GM18526 (cell line): ENCODE results near the gene DR1.

Experiments
- POLR2A ChIP-seq: IDR thresholded peaks from 3 replicates; pipeline ENCODE4 v1.6.1; 2011; ENCODE audit not compliant: insufficient read length; ENCODE audit errors: extremely low read depth

The DR1 gene

DNA sequence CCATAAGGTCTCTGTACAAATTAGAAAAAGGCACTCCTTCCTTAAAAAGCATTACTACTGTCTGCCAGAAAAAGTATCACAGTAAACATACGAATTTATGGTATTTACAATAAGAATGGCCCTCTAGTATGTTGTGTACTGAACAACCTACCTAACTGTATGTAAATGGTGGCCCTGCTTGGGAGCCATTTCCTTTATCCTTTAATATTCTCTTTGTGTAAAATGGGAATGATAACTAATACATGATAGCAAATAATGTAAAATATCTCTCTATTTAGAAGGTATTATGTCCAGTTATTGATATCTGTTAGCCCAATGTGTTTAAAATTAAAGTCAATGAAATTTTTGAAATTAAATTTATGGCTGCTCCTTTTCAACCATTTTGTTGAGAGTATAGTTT lies 5.2 kb downstream of the DR1 start:
- no peak for TF ChIP-seq POLR2A

DNA sequence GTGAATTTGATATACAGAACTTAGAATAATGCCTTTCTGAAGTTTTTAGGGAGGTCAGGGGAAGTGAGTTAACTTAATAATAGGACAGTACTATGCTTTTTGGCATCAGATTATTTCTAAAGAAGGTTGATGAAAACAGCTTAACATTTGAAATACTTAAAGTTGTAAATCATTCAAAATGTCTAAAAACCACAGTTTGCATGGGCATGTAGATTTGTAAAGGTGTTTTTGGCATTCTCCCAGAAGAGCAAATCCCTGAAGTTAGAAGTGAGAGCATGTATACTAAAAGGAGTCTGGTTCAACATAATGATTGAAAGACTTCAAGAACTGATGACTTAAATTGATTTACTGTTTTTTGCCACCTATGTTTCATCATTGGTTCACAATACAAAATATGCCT lies 6.7 kb downstream of the DR1 start:
- TF ChIP-seq POLR2A, result no peak

DNA sequence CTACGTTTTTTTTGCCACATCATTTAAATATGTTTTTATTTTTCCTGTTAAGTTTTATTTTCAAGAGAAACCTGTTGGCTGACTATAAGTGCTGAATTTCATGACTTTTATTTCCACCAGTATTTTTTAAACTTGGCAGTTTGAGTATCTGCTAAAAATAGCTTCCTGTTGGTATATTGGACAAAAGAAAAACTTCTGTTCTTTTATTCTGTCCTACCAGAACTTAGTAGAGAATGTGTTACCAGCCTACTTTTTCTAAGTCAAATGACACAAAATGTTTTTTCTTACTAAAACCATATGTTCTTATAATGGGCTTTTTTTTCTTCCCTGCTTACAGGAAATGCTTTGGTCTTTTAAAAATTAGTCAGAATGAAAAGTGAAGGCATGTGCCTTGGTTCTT lies 7.6 kb downstream of the DR1 start:
- no peak for TF ChIP-seq POLR2A

DNA sequence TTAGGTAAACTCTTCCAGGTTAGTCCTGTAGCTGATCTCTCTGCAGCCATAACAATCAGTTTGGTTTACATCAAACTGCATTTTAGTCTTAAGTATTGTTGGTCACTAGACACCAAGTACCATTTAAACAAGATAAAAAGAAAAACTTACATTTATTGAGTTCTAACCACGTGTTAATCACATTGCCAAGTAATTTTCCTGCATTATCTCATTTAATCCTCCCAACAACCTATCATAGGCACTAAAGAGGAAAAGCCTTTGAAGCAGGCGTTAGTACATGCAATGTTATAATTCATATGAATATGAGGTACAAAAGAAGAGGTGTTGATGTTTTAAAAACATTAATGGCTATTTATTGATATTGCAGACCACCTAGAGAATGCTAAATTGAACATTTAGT lies 9.0 kb downstream of the DR1 start:
- no peak for TF ChIP-seq POLR2A

DNA sequence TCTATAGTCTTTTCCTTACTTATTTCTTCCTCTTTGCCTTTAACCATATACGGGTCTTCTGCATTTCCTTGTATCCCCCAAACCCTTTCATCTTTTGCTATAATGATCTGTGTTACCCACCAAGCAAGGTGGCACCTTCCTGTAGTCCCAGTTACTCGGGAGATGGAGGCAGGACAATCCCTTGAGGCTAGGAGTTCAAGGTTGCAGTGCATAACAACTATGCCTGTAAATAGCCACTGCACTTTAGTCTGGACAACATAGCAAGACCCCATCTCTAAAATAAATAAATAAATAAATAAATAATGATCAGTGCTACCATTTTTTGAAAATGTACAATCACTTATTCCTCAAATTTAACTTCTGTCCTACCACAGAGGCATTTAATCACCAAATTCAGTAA lies 11.5 kb downstream of the DR1 start:
- TF ChIP-seq POLR2A, result no peak

DNA sequence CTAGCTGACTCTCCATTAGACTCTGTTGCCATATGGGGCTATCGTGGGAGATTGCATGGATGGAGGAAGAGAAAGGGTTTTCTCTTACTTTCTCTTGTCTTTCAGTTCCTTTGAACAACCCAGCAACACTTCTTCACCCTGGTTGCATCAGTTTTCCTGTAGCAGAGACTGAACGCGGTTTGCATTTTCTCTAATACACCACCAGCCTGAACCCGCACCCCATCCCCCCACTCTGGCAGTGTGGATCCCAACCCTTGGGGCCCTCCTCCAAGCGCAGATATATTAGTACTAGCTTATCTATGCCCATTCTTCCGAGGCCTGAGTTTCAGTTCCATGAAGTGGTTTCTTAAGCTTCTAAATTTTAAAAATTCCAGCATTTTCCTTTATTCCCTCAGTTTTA lies 12.6 kb downstream of the DR1 start:
- TF ChIP-seq POLR2A, result no peak

DNA sequence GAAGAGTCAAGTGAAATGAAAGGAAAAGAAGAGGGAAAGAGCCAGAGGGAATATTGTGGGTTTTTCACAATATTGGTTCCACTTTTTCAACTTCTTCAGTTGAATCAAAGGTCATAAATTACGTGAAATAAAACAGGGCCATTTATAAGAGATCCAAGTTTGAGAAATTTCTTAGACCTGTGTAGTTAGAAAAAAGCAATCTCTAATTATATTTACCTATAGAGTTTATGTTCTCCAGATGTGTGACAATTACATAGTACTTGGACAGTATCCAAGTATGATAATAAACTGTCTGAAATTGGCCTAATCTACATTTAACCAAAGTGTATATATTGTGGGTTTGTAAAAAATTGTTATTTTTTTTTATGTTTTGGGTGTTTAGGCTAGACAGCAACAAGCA lies 14.4 kb downstream of the DR1 start:
- TF ChIP-seq POLR2A, result no peak

DNA sequence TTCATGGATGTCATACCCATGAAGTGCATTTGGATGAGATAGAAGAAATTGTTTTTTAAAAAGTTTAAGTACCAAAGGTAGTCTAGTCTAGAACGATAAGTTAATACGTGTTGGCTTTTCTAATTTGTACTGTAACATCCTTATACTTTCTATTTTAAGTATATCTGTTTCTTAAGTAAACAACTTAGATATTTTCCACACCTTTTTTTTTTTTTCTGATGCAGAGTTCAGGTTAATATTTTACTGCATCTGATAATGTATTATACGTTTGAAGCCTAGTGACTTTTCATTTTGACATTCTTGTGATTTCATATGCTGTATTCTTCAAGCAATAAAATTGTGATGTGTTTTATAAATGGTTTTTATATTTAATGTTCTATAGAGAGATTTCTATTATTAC lies 16.5 kb downstream of the DR1 start:
- no peak for TF ChIP-seq POLR2A

DNA sequence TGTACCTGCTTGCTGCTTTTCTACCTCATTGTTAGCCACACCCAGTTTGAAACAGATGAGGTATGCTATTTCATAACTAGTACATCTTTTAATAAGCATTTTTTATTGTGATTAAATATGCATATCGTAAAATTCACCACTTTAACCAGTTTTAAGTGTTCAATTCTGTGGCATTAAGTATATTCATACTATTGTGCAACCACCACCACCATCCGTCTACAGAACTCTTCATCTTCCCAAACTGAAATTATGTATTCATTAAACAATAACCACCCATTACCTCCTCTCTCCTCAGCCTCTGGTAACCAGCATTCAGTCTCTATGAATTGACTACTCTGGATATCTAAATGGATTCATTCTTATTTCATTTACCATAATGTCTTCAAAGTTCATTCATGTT lies 20.1 kb downstream of the DR1 start:
- no peak for TF ChIP-seq POLR2A

DNA sequence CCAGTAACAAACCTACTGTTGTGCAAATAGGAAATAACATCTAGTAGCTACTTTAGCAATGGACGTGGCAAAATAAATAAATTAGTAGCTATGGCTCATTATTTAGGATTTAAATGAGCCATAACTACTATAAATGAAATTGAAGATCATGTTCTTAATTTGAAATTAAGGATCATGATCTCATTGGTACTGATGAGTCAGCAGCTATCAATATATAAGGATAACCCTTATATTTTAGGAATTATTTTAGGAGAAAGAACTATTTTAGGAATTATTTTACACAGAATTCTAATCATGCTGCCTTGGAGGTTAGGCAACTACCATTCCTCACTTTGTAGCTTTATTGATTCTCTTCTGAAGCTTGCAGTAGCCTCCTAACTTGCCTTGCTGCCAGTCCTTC lies 24.0 kb downstream of the DR1 start:
- TF ChIP-seq POLR2A, result no peak

DNA sequence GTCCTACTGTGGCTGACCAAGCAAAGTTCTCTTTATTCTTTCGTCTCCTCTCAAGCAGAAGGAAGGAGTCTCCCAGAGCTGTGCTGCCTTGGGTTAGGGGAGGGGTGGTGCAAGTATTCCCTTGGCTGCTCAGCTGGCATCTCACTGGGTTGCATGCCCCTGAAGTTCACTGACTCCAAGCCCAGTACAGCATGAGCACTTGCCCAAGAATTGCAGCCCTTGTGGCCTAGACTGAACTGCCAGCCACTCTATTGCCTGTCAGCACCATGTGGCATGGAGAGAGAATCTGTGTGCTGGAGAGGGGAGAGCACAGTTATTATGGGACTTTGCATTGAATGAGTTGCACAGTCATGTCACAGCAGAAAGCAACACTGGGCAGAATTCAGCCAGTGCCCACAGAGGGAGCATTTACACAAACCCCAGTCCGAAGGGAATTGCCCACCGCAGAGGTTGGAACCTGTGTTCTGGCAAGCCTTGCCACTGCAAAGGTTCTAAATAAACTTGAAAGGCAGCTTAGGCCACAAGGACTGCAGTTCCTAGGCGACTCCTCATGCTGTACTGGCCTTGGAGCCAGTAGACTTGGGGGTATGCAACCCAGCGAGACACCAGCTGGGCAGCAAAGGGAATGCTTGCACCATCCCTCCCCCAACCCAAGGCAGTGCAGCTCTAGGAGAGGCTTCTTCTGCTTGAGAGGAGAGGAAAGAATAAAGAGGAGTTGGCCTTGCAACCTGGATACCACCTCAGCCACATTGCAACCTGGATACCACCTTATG lies 28.8 kb downstream of the DR1 start:
- TF ChIP-seq POLR2A, result no peak

DNA sequence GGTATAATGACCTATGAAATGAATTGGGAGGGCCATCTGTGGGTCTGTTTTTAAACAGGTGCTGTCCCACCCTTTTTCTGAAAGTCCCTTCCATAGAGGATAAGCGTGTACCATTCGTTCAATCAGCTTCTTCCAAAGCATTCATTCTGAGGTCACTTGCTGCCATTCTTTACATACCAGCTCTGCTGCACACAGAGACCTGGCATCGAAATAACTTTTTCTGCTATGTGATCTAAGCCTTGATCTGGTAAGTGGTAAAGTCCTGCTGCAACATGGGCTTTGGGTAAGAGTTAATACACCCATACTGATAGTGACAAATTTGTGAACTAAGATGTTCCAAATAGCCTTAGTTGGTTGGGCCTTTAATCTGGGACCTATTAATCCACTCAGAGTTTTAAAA lies 38.9 kb downstream of the DR1 start:
- TF ChIP-seq POLR2A, result no peak

DNA sequence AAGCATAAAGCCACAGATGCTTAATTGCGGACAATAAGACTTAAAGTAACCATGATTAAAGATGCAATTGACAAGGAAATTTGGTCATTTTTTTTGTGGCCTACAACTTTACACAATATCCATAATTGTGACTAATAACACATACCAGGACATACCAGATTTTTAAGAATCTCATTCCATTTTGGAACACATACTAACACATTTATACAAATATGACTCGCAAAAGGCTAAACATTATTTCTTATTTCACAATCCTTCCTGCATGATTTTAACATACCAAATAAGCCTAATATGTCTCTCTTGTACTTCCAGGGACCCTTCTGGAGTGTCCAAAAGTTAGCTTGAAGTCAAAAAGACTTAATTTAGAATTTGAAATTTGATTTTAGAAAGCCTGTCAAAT lies 48.8 kb downstream of the DR1 start:
- TF ChIP-seq POLR2A, result no peak

DNA sequence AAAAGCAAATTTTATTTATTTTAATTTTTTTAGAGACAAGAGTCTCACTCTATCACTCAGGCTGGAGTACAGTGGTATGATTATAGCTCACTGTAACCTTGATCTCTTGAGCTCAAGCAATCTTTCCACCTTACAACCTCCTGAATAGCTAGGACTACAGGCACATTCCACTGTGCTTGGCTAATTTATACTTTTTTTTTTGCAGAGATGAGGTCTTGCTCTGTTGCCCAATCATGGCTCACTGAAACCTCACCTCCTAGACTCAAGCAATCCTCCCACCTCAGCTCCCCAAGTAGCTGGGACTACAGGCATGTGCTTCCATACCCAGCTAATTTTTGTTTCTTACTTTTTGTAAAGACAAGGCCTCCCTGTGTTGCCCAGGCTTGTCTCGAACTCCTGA lies 49.5 kb downstream of the DR1 start:
- TF ChIP-seq POLR2A, result no peak

DNA sequence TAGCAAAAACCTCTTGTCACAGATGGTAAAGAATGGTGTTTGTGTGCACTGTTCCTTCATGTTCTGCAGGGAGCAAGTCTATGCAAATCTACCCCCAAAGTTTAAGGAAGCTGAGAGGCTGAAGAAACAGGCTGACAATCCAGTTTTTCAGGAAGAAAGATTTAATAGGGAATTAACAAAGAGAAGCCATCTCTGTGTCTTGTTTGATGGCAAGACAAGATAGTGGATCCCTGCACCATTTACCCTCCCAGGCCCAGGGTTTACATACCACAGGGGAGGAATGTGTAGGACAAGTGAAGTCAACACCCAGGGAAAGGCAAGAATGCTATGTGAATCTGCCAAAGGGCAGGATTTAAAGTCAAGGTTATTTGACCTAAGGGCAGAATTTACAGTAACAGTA lies 54.1 kb downstream of the DR1 start:
- TF ChIP-seq POLR2A, result no peak

DNA sequence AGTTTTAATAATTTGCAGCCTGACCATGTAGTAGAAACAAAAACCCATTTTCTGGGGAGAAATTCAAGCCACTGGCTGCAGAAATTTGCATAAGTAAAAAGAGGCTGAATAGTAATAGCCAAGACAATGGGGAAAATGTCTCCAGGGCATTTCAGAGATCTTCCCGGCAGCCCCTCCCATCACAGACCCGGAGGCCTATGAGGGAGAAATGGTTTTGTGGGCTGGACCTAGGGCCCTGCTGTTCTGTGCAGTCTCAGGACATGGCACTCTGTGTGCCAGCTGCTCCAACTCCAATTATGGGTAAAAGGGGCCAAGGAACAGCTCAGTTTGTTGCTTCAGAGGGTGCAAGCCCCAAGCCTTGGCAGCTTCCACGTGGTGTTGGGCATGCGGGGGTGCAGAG lies 62.5 kb downstream of the DR1 start:
- no peak for TF ChIP-seq POLR2A

DNA sequence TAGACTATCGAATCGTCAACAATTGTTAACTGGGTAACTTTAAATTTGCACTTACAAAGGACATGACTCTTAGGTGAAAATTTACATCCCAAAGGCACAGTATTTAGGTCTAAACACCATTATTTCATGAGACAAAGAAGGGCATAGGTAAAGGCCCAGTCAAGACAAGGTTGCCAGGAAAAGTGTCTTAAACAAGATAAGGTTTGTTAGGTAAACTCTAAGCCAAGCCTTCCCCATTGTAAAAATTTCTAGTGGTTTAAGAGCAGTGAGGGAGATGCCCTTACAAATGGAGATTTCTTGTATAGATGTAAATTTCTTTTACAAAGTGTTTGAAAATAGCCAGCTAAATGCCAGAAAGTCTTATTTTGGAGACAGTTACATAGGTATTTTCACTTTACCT lies 65.3 kb downstream of the DR1 start:
- TF ChIP-seq POLR2A, result no peak
